ENCODE data around the gene CELA3B.
"Not testable (repeated sequence)": the region's sequence is repeated elsewhere in the genome, so short reads cannot be mapped to it uniquely, and the experiment has no call there.

DNA sequence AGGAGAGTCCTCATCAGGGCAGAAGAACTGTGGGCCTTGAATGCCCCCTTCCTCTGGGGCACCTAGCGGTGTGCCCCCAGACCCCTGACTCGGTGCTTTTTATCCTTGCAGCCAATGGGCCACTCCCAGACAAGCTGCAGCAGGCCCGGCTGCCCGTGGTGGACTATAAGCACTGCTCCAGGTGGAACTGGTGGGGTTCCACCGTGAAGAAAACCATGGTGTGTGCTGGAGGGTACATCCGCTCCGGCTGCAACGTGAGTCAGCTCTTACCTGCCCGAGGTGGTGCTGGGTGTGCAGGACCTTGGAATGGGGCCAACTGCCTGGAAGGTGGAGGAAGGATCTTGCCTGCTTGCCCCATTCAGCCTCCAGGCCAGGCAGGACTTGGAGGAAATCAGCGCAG lies 30.4 kb downstream of the CELA3B start:
- TF ChIP-seq POLR2A (IDR thresholded peaks at IDR 0.05; ENCODE audit: low read length); GATA1 (IDR thresholded peaks at IDR 0.05; ENCODE audit: low read depth, low read length): not testable (repeated sequence)
